ENCODE measurements around the gene EIF4B.

EIF4B gene, protein sequence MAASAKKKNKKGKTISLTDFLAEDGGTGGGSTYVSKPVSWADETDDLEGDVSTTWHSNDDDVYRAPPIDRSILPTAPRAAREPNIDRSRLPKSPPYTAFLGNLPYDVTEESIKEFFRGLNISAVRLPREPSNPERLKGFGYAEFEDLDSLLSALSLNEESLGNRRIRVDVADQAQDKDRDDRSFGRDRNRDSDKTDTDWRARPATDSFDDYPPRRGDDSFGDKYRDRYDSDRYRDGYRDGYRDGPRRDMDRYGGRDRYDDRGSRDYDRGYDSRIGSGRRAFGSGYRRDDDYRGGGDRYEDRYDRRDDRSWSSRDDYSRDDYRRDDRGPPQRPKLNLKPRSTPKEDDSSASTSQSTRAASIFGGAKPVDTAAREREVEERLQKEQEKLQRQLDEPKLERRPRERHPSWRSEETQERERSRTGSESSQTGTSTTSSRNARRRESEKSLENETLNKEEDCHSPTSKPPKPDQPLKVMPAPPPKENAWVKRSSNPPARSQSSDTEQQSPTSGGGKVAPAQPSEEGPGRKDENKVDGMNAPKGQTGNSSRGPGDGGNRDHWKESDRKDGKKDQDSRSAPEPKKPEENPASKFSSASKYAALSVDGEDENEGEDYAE

DNA sequence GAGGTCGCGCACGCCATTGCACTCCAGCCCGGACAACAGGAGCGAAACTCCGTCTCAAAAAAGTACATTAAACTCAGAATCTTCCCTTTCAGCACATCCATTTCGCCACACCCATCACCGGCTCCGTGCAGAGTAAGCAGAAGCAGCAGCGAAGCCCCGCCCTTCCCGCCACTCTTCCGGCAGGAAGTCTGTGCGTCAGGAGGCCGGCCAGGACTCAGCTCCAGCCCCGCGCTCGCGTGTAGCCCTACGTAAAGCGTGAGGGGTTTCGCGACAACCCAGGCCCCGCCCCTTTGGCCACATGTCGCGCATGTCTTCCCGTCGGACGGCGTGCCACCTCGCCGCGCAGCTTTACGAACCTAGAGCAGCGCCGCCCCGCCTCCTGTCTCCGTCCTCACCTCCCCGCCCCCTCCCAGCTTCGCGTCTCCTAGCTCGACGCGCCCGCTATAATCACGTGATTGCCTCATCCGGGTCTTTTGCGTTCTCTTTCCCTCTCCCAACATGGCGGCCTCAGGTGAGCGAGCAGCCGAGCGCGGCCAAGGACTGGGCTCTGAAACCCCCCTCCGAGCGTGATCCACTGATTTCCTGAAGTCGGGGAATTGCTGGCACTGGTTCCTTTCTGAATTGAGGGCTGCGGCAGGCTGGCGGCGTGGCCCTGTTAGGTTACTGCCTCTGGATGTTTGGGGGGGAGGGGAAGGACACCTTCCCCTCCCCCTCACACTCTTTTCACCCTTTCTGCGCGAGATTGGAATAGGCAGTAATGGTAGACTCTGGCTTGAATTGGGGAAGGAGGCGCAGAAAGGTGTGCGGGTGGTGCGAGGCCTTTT, at the start of gene EIF4B:
Gene EIF4B, plus strand, starts transcription at position 471 of the 824 bp plus-strand sequence. Its CDS starts 28 bp downstream, at position 499.
- H3K27me3 ChIP-seq (ENCODE audit: insufficient read depth, low read length, poor library complexity, severe bottlenecking): no peaks in the 10 kb centered on the region
- peaks cover 8% of the 10 kb centered on the region; the same call in 1 of the 2 replicates for H3K36me3 ChIP-seq (ENCODE audit: insufficient read depth, low read length)
- H3K79me2 ChIP-seq (ENCODE audit: insufficient read depth, low read length): peaks cover 59% of the 10 kb centered on the region
- H3K4me1 ChIP-seq (ENCODE audit: insufficient read depth, low read length, poor library complexity, severe bottlenecking): peaks cover 51% of the 10 kb centered on the region
- H3K9me3 ChIP-seq (ENCODE audit: insufficient read depth, low read depth, low read length): no peaks in the 10 kb centered on the region
- peaks cover 2% of the 10 kb centered on the region; the same call in 1 of the 2 replicates for H3F3A ChIP-seq (ENCODE audit: low read depth)
- H2AFZ ChIP-seq (ENCODE audit: low read length): peak within 1 kb of the TSS; percentile 85
- H3K9me2 ChIP-seq (replicated peaks; ENCODE audit: low read depth, low read length): no peaks in the 10 kb centered on the region
- TF ChIP-seq, protein P1, sequence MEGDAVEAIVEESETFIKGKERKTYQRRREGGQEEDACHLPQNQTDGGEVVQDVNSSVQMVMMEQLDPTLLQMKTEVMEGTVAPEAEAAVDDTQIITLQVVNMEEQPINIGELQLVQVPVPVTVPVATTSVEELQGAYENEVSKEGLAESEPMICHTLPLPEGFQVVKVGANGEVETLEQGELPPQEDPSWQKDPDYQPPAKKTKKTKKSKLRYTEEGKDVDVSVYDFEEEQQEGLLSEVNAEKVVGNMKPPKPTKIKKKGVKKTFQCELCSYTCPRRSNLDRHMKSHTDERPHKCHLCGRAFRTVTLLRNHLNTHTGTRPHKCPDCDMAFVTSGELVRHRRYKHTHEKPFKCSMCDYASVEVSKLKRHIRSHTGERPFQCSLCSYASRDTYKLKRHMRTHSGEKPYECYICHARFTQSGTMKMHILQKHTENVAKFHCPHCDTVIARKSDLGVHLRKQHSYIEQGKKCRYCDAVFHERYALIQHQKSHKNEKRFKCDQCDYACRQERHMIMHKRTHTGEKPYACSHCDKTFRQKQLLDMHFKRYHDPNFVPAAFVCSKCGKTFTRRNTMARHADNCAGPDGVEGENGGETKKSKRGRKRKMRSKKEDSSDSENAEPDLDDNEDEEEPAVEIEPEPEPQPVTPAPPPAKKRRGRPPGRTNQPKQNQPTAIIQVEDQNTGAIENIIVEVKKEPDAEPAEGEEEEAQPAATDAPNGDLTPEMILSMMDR (conservative IDR thresholded peaks at IDR 0.05; ENCODE audit: low read length): no peak
- TF ChIP-seq EZH2phosphoT487 (IDR thresholded peaks at IDR 0.05; ENCODE audit: borderline replicate concordance): no peak
- peaks cover 49% of the 10 kb centered on the region for H4K20me1 ChIP-seq (ENCODE audit: insufficient read depth, low read length, poor library complexity, severe bottlenecking)
- peak within 1 kb of the TSS; percentile 97 for H3K9ac ChIP-seq (ENCODE audit: low read depth, low read length, poor library complexity, severe bottlenecking)
- peak within 1 kb of the TSS; percentile 96 for H3K4me2 ChIP-seq (ENCODE audit: low read depth, low read length, poor library complexity, severe bottlenecking)
- peak within 1 kb of the TSS; percentile 97 for H3K4me3 ChIP-seq (ENCODE audit: low read length, poor library complexity, severe bottlenecking)

DNA sequence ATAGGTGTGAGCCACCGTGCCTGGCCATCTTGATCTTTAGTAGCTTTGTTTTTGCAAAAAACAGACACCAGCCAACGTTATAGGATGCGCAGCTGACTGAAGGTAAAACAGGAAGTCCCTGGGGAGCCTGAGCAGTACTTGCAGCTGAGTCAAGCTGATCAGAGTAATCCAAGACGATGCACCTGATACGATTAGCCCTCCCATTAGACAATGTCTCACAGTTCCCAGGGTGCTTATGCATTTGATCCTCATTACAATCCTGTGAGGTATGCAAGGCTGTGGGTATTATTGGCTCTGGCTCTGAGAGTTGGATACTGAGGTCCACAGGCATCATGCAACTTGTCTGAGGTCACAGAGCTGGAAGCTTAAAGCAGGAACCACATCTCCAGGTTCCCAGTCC, 49.3 kb upstream of the EIF4B start:
- Histone ChIP-seq H3K79me2 (ENCODE audit: insufficient read depth, low read length) (no peaks in the 10 kb centered on the region), H3K4me1 (ENCODE audit: insufficient read depth, low read length, poor library complexity, severe bottlenecking) (no peaks in the 10 kb centered on the region), H3K9ac (ENCODE audit: low read depth, low read length, poor library complexity, severe bottlenecking) (no peak overlapping the region), H3K9me3 (ENCODE audit: insufficient read depth, low read depth, low read length) (no peaks in the 10 kb centered on the region), H2AFZ (ENCODE audit: low read length) (peak overlapping the region; percentile 36; the same call in 1 of the 2 replicates), H3K27me3 (ENCODE audit: insufficient read depth, low read length, poor library complexity, severe bottlenecking) (no peaks in the 10 kb centered on the region), H3K4me2 (ENCODE audit: low read depth, low read length, poor library complexity, severe bottlenecking) (no peak overlapping the region), H3K9me2 (replicated peaks; ENCODE audit: low read depth, low read length) (no peaks in the 10 kb centered on the region), H3F3A (ENCODE audit: low read depth) (no peaks in the 10 kb centered on the region), H3K36me3 (ENCODE audit: insufficient read depth, low read length) (no peaks in the 10 kb centered on the region), H4K20me1 (ENCODE audit: insufficient read depth, low read length, poor library complexity, severe bottlenecking) (no peaks in the 10 kb centered on the region), H3K4me3 (ENCODE audit: low read length, poor library complexity, severe bottlenecking) (no peak overlapping the region)
- TF ChIP-seq, protein P1 (conservative IDR thresholded peaks at IDR 0.05; ENCODE audit: low read length): no peak
- no peak for TF ChIP-seq EZH2phosphoT487 (IDR thresholded peaks at IDR 0.05; ENCODE audit: borderline replicate concordance)

DNA sequence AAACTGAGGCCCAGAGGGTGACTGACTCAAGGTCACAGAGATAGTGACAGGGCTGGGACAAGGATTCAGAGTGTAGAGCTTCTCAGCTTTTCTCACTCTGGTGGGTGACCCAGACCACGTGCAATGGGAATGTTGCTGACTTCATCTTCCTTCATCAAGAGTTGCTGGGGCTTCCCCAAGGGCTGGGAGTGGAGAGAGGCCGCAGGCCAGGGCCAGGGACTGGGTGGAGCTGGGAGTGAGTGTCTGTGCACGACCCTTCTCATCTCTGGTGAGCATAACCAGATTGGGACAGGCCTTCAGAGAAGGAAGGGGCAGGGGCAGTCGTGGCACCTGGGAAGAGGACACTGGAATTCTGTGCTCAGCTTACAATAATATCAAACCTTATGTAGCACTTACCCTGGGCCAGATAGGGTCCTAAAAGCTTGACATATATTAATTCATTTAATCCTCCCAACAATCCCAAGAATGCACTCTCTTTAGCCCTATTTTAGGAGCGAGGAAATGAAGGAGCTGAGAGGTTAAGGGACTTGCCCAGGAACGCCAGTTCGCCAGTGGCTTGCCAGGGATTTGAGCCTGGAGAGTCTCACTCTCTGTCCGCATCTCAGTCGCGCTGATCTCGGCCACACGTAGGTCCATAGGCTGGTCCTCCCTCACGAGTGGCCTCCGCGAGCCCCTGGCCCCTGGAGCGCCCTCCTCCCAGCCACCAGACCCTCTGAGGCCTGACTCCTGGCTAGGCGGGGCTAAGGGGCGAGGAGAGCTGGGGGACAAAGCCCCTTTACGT, 41.5 kb upstream of the EIF4B start:
- no peaks in the 10 kb centered on the region for H3F3A ChIP-seq (ENCODE audit: low read depth)
- H3K4me2 ChIP-seq (ENCODE audit: low read depth, low read length, poor library complexity, severe bottlenecking): no peak overlapping the region
- no peak overlapping the region for H3K9ac ChIP-seq (ENCODE audit: low read depth, low read length, poor library complexity, severe bottlenecking)
- no peak overlapping the region for H3K4me3 ChIP-seq (ENCODE audit: low read length, poor library complexity, severe bottlenecking)
- no peaks in the 10 kb centered on the region for H3K4me1 ChIP-seq (ENCODE audit: insufficient read depth, low read length, poor library complexity, severe bottlenecking)
- H4K20me1 ChIP-seq (ENCODE audit: insufficient read depth, low read length, poor library complexity, severe bottlenecking): no peaks in the 10 kb centered on the region
- no peak overlapping the region for H2AFZ ChIP-seq (ENCODE audit: low read length)
- no peaks in the 10 kb centered on the region for H3K36me3 ChIP-seq (ENCODE audit: insufficient read depth, low read length)
- no peaks in the 10 kb centered on the region for H3K79me2 ChIP-seq (ENCODE audit: insufficient read depth, low read length)
- no peaks in the 10 kb centered on the region for H3K9me2 ChIP-seq (replicated peaks; ENCODE audit: low read depth, low read length)
- H3K27me3 ChIP-seq (ENCODE audit: insufficient read depth, low read length, poor library complexity, severe bottlenecking): no peaks in the 10 kb centered on the region
- no peak for TF ChIP-seq EZH2phosphoT487 (IDR thresholded peaks at IDR 0.05; ENCODE audit: borderline replicate concordance)
- TF ChIP-seq, protein P1 (conservative IDR thresholded peaks at IDR 0.05; ENCODE audit: low read length): no peak
- no peaks in the 10 kb centered on the region for H3K9me3 ChIP-seq (ENCODE audit: insufficient read depth, low read depth, low read length)
